ENCODE data around the gene PRKAA1.
A peak's percentile ranks its signal among the peaks of the same experiment; 100 is the strongest.

The PRKAA1 gene

GRCh38 chr5:40757400-40757799 lies 40.8 kb downstream of the PRKAA1 start:
- WGBS, 2 donors (ENCODE audit: extremely low coverage in 2 of 2, insufficient read length in 2 of 2, insufficient replicate concordance in 1 of 2), result no CpG with 5 or more reads among the region's 2 CpGs
- H3K9me3 ChIP-seq (replicated peaks in 1 of 2; ENCODE audit: control insufficient read depth in 2 of 2, insufficient read depth in 1 of 2, low read depth in 1 of 2, low read length in 2 of 2), result peaks cover 2 to 3% of the 10 kb centered on the region in 2 donors
- H3K79me1 ChIP-seq (ENCODE audit: low read depth, low read length), result peaks cover 5% of the 10 kb centered on the region
- no peak overlapping the region for H3K4ac ChIP-seq (ENCODE audit: low read length)
- no peak overlapping the region for H2AK5ac ChIP-seq (ENCODE audit: low read depth, low read length)
- no peak overlapping the region for H2BK120ac ChIP-seq (ENCODE audit: low read depth, low read length)
- no peak overlapping the region for H3K4me3 ChIP-seq (ENCODE audit: low read length in 2 of 2)
- H3K9ac ChIP-seq (ENCODE audit: low read depth, low read length, poor library complexity), result no peak overlapping the region
- H3K27me3 ChIP-seq (ENCODE audit: control insufficient read depth in 3 of 3, insufficient read depth in 3 of 3, low read depth in 1 of 3, low read length in 3 of 3), result no peaks in the 10 kb centered on the region
- no peak overlapping the region for H3K4me2 ChIP-seq (ENCODE audit: insufficient read depth, low read length, poor library complexity, severe bottlenecking)
- H2BK5ac ChIP-seq (ENCODE audit: low read length), result no peak overlapping the region
- H3K27ac ChIP-seq (replicated peaks; ENCODE audit: low read length), result no peak overlapping the region
- H4K8ac ChIP-seq (ENCODE audit: low read depth, low read length), result no peak overlapping the region
- no peak overlapping the region for H3K18ac ChIP-seq (ENCODE audit: low read length)
- no peak overlapping the region for H3K14ac ChIP-seq (ENCODE audit: low read length)
- H4K91ac ChIP-seq (ENCODE audit: low read depth, low read length, poor library complexity), result no peak overlapping the region
- peaks cover 3 to 44% of the 10 kb centered on the region in 2 donors for H3K36me3 ChIP-seq (replicated peaks in 1 of 2; ENCODE audit: control insufficient read depth in 2 of 2, insufficient read depth in 2 of 2, low read length in 2 of 2)
- H2AFZ ChIP-seq (ENCODE audit: low read length), result no peak overlapping the region
- H3K23ac ChIP-seq (ENCODE audit: low read depth, low read length, poor library complexity), result no peak overlapping the region
- DNase-seq (ENCODE audit: low spot score), result no peak
- H2BK15ac ChIP-seq (ENCODE audit: low read length), result no peak overlapping the region
- H3K4me1 ChIP-seq (ENCODE audit: control insufficient read depth in 2 of 2, insufficient read depth in 1 of 2, low read depth in 1 of 2, low read length in 2 of 2), result peaks cover 0 to 2% of the 10 kb centered on the region in 2 donors
- no peak overlapping the region for H2BK12ac ChIP-seq (ENCODE audit: low read length)

- H2BK12ac ChIP-seq (ENCODE audit: low read length), result no peak within 1 kb of the TSS
- DNase-seq (ENCODE audit: low spot score), result peak; percentile 89
- H3K18ac ChIP-seq (ENCODE audit: low read length), result peak within 1 kb of the TSS; percentile 96
- H3K36me3 ChIP-seq (replicated peaks in 1 of 2; ENCODE audit: control insufficient read depth in 2 of 2, insufficient read depth in 2 of 2, low read length in 2 of 2), result peaks cover 3 to 27% of the 10 kb centered on the region in 2 donors
- peak within 1 kb of the TSS; percentile 52 for H3K23ac ChIP-seq (ENCODE audit: low read depth, low read length, poor library complexity)
- H2BK5ac ChIP-seq (ENCODE audit: low read length), result peak within 1 kb of the TSS; percentile 96
- H2BK120ac ChIP-seq (ENCODE audit: low read depth, low read length), result no peak within 1 kb of the TSS
- H3K4me2 ChIP-seq (ENCODE audit: insufficient read depth, low read length, poor library complexity, severe bottlenecking), result peak within 1 kb of the TSS; percentile 49
- H3K4ac ChIP-seq (ENCODE audit: low read length), result no peak within 1 kb of the TSS
- no peak within 1 kb of the TSS for H4K91ac ChIP-seq (ENCODE audit: low read depth, low read length, poor library complexity)
- peaks cover 5% of the 10 kb centered on the region for H3K79me1 ChIP-seq (ENCODE audit: low read depth, low read length)
- H3K9ac ChIP-seq (ENCODE audit: low read depth, low read length, poor library complexity), result peak within 1 kb of the TSS; percentile 84
- no peaks in the 10 kb centered on the region for H3K27me3 ChIP-seq (ENCODE audit: control insufficient read depth in 3 of 3, insufficient read depth in 3 of 3, low read depth in 1 of 3, low read length in 3 of 3)
- WGBS, 2 donors (ENCODE audit: extremely low coverage in 2 of 2, insufficient read length in 2 of 2, insufficient replicate concordance in 1 of 2), result no CpG with 5 or more reads among the region's 80 CpGs
- peak within 1 kb of the TSS; percentile 91 to 98 for H3K4me3 ChIP-seq (ENCODE audit: low read length in 2 of 2)
- H2BK15ac ChIP-seq (ENCODE audit: low read length), result no peak within 1 kb of the TSS
- peak within 1 kb of the TSS; percentile 96 for H2AFZ ChIP-seq (ENCODE audit: low read length)
- peak within 1 kb of the TSS; percentile 59 for H3K27ac ChIP-seq (replicated peaks; ENCODE audit: low read length)
- H3K4me1 ChIP-seq (ENCODE audit: control insufficient read depth in 2 of 2, insufficient read depth in 1 of 2, low read depth in 1 of 2, low read length in 2 of 2), result peaks cover 0 to 2% of the 10 kb centered on the region in 2 donors
- H3K14ac ChIP-seq (ENCODE audit: low read length), result no peak within 1 kb of the TSS
- H3K9me3 ChIP-seq (replicated peaks in 1 of 2; ENCODE audit: control insufficient read depth in 2 of 2, insufficient read depth in 1 of 2, low read depth in 1 of 2, low read length in 2 of 2), result peaks cover 2 to 6% of the 10 kb centered on the region in 2 donors
- H4K8ac ChIP-seq (ENCODE audit: low read depth, low read length), result no peak within 1 kb of the TSS
- H2AK5ac ChIP-seq (ENCODE audit: low read depth, low read length), result peak within 1 kb of the TSS; percentile 52
Observed at GRCh38 chr5:40755407-40756365, 42.5 kb downstream of the PRKAA1 start, which contains the start of gene TTC33. Gene TTC33 (minus strand): TSS chr5:40755961. CDS start chr5:40747018, 8,943 bp downstream.

GRCh38 chr5:40755093-40755406 lies 43.1 kb downstream of the PRKAA1 start:
- H3K9me3 ChIP-seq (replicated peaks in 1 of 2; ENCODE audit: control insufficient read depth in 2 of 2, insufficient read depth in 1 of 2, low read depth in 1 of 2, low read length in 2 of 2), result peaks cover 2 to 8% of the 10 kb centered on the region in 2 donors

GRCh38 chr5:40754381-40755092 lies 43.6 kb downstream of the PRKAA1 start:
- peak overlapping the region; percentile 28 for H3K4me2 ChIP-seq (ENCODE audit: insufficient read depth, low read length, poor library complexity, severe bottlenecking)
- no peak for DNase-seq (ENCODE audit: low spot score)
- peaks cover 3 to 16% of the 10 kb centered on the region in 2 donors for H3K36me3 ChIP-seq (replicated peaks in 1 of 2; ENCODE audit: control insufficient read depth in 2 of 2, insufficient read depth in 2 of 2, low read length in 2 of 2)
- no CpG with 5 or more reads among the region's 6 CpGs for WGBS, 2 donors (ENCODE audit: extremely low coverage in 2 of 2, insufficient read length in 2 of 2, insufficient replicate concordance in 1 of 2)
- peaks cover 5% of the 10 kb centered on the region for H3K79me1 ChIP-seq (ENCODE audit: low read depth, low read length)
- no peak overlapping the region for H3K27ac ChIP-seq (replicated peaks; ENCODE audit: low read length)
- peaks cover 0 to 2% of the 10 kb centered on the region in 2 donors for H3K4me1 ChIP-seq (ENCODE audit: control insufficient read depth in 2 of 2, insufficient read depth in 1 of 2, low read depth in 1 of 2, low read length in 2 of 2)
- peak overlapping the region; percentile 96 for H2AFZ ChIP-seq (ENCODE audit: low read length)
- peaks cover 2 to 9% of the 10 kb centered on the region in 2 donors for H3K9me3 ChIP-seq (replicated peaks in 1 of 2; ENCODE audit: control insufficient read depth in 2 of 2, insufficient read depth in 1 of 2, low read depth in 1 of 2, low read length in 2 of 2)
- no peak overlapping the region for H2BK5ac ChIP-seq (ENCODE audit: low read length)
- H2AK5ac ChIP-seq (ENCODE audit: low read depth, low read length), result no peak overlapping the region
- no peak overlapping the region for H3K14ac ChIP-seq (ENCODE audit: low read length)
- no peak overlapping the region for H3K4ac ChIP-seq (ENCODE audit: low read length)
- H3K4me3 ChIP-seq (ENCODE audit: low read length in 2 of 2), result peak overlapping the region in 1 of 2 donors; percentile 98
- H4K91ac ChIP-seq (ENCODE audit: low read depth, low read length, poor library complexity), result no peak overlapping the region
- H3K18ac ChIP-seq (ENCODE audit: low read length), result no peak overlapping the region
- no peak overlapping the region for H4K8ac ChIP-seq (ENCODE audit: low read depth, low read length)
- H3K23ac ChIP-seq (ENCODE audit: low read depth, low read length, poor library complexity), result no peak overlapping the region
- no peaks in the 10 kb centered on the region for H3K27me3 ChIP-seq (ENCODE audit: control insufficient read depth in 3 of 3, insufficient read depth in 3 of 3, low read depth in 1 of 3, low read length in 3 of 3)
- H2BK12ac ChIP-seq (ENCODE audit: low read length), result no peak overlapping the region
- H2BK120ac ChIP-seq (ENCODE audit: low read depth, low read length), result no peak overlapping the region
- no peak overlapping the region for H2BK15ac ChIP-seq (ENCODE audit: low read length)
- H3K9ac ChIP-seq (ENCODE audit: low read depth, low read length, poor library complexity), result no peak overlapping the region

More at GRCh38 chr5:40755093-40755406, 43.1 kb downstream of the PRKAA1 start:
- Histone ChIP-seq H3K79me1 (ENCODE audit: low read depth, low read length) (peaks cover 5% of the 10 kb centered on the region), H2BK15ac (ENCODE audit: low read length) (no peak overlapping the region), H2BK120ac (ENCODE audit: low read depth, low read length) (no peak overlapping the region), H3K36me3 (replicated peaks in 1 of 2; ENCODE audit: control insufficient read depth in 2 of 2, insufficient read depth in 2 of 2, low read length in 2 of 2) (peaks cover 3 to 21% of the 10 kb centered on the region in 2 donors), H2AFZ (ENCODE audit: low read length) (peak overlapping the region; percentile 96), H3K9ac (ENCODE audit: low read depth, low read length, poor library complexity) (no peak overlapping the region), H3K27ac (replicated peaks; ENCODE audit: low read length) (no peak overlapping the region), H2BK12ac (ENCODE audit: low read length) (no peak overlapping the region), H2AK5ac (ENCODE audit: low read depth, low read length) (peak overlapping the region; percentile 52), H2BK5ac (ENCODE audit: low read length) (no peak overlapping the region), H3K18ac (ENCODE audit: low read length) (peak overlapping the region; percentile 96), H3K4ac (ENCODE audit: low read length) (no peak overlapping the region), H3K4me3 (ENCODE audit: low read length in 2 of 2) (peak overlapping the region; percentile 91 to 98), H3K14ac (ENCODE audit: low read length) (no peak overlapping the region), H3K4me1 (ENCODE audit: control insufficient read depth in 2 of 2, insufficient read depth in 1 of 2, low read depth in 1 of 2, low read length in 2 of 2) (peaks cover 0 to 2% of the 10 kb centered on the region in 2 donors), H3K27me3 (ENCODE audit: control insufficient read depth in 3 of 3, insufficient read depth in 3 of 3, low read depth in 1 of 3, low read length in 3 of 3) (no peaks in the 10 kb centered on the region), H4K8ac (ENCODE audit: low read depth, low read length) (no peak overlapping the region), H4K91ac (ENCODE audit: low read depth, low read length, poor library complexity) (no peak overlapping the region), H3K4me2 (ENCODE audit: insufficient read depth, low read length, poor library complexity, severe bottlenecking) (peak overlapping the region; percentile 49), H3K23ac (ENCODE audit: low read depth, low read length, poor library complexity) (no peak overlapping the region)
- no CpG with 5 or more reads among the region's 11 CpGs for WGBS, 2 donors (ENCODE audit: extremely low coverage in 2 of 2, insufficient read length in 2 of 2, insufficient replicate concordance in 1 of 2)
- DNase-seq (ENCODE audit: low spot score), result peak; percentile 58

All from neuronal stem cell (in vitro differentiated cells).